CD14-positive monocyte (primary cell): ENCODE results near the gene ICAM5. TPM values are rescaled to one million over a fixed set of nuclear protein-coding genes. Genes with fewer than 3 reads are reported as not detected.

Source experiments
- DNase-seq, 3 donors: peaks; one replicate each; pipeline ENCODE4 v3.0.0-alpha.2; 2011 to 2022
- H2AFZ ChIP-seq: 2 replicates; pipeline ENCODE4 v1.6.0; 2012; ENCODE audit warnings: mild to moderate bottlenecking, low read depth, low read length, inconsistent platforms; ENCODE audit not compliant: insufficient read depth, poor library complexity, severe bottlenecking
- H3K27ac ChIP-seq, 2 donors: 1 replicate in 1 of 2; 2 replicates in 1 of 2; pipeline ENCODE4 v1.5.1; 2012 to 2013; ENCODE audit warnings: low read length in 2 of 2, control low read depth in 1 of 2, inconsistent platforms in 1 of 2, low read depth in 1 of 2, mild to moderate bottlenecking in 1 of 2
- H3K27me3 ChIP-seq, 2 donors: one replicate each; pipeline versions ENCODE4 v1.6.0 to v1.6.1; 2011 to 2013; ENCODE audit warnings: low read length in 2 of 2; ENCODE audit not compliant: control insufficient read depth in 2 of 2, insufficient read depth in 2 of 2
- H3K36me3 ChIP-seq, 2 donors: replicated peaks in 1 of 2; 1 replicate in 1 of 2; 2 replicates in 1 of 2; pipeline versions ENCODE4 v1.5.1 to v1.6.1; 2012 to 2013; ENCODE audit warnings: low read length in 2 of 2, control low read depth in 1 of 2, inconsistent platforms in 1 of 2, mild to moderate bottlenecking in 1 of 2; ENCODE audit not compliant: insufficient read depth in 2 of 2, control insufficient read depth in 1 of 2
- H3K4me1 ChIP-seq, 2 donors: 1 replicate in 1 of 2; 2 replicates in 1 of 2; pipeline versions ENCODE4 v1.5.1 to v1.6.1; 2012 to 2013; ENCODE audit warnings: low read length in 2 of 2, control low read depth in 1 of 2, inconsistent platforms in 1 of 2, mild to moderate bottlenecking in 1 of 2, moderate library complexity in 1 of 2; ENCODE audit not compliant: insufficient read depth in 2 of 2, control insufficient read depth in 1 of 2
- H3K4me2 ChIP-seq: replicated peaks from 2 replicates; pipeline ENCODE3; 2012; ENCODE audit warnings: low read length, moderate library complexity, mild to moderate bottlenecking; ENCODE audit not compliant: poor library complexity, severe bottlenecking; ENCODE audit errors: extremely low read depth
- H3K4me3 ChIP-seq, 3 experiments: fragments of 200-600 bp in 1 of 3; sonication (generic) in 1 of 3; replicated peaks in 1 of 3; 1 replicate in 2 of 3; 2 replicates in 1 of 3; pipeline ENCODE4 v1.5.1; 2011 to 2013; ENCODE audit warnings: low read length in 3 of 3, mild to moderate bottlenecking in 3 of 3, control low read depth in 2 of 3, low read depth in 2 of 3, inconsistent platforms in 1 of 3, moderate library complexity in 1 of 3
- H3K79me2 ChIP-seq: 2 replicates; pipeline ENCODE4 v1.6.0; 2012; ENCODE audit warnings: mild to moderate bottlenecking, control low read depth, inconsistent platforms, low read length, moderate library complexity; ENCODE audit not compliant: insufficient read depth
- H3K9ac ChIP-seq: 2 replicates; pipeline ENCODE4 v1.6.0; 2017; ENCODE audit warnings: low read length, mild to moderate bottlenecking; ENCODE audit not compliant: insufficient read depth, poor library complexity, severe bottlenecking
- H3K9me3 ChIP-seq, 2 donors: replicated peaks in 1 of 2; 1 replicate in 1 of 2; 2 replicates in 1 of 2; pipeline versions ENCODE4 v1.5.1 to v1.6.1; 2012 to 2013; ENCODE audit warnings: low read length in 2 of 2, control low read depth in 1 of 2; ENCODE audit not compliant: control insufficient read depth in 1 of 2, insufficient read depth in 1 of 2
- H4K20me1 ChIP-seq: 2 replicates; pipeline ENCODE4 v1.6.0; 2012; ENCODE audit warnings: mild to moderate bottlenecking, low read length, control low read depth, moderate library complexity; ENCODE audit not compliant: insufficient read depth
- H3K27ac Mint-ChIP-seq, 7 donors: one replicate each; pipeline ENCODE4 v1.8.0; 2020; ENCODE audit warnings: mild to moderate bottlenecking in 7 of 7, mixed read lengths in 7 of 7, moderate library complexity in 6 of 7, inconsistent platforms in 2 of 7
- H3K27me3 Mint-ChIP-seq, 3 donors: one replicate each; pipeline ENCODE4 v1.8.0; 2021 to 2022; ENCODE audit warnings: low read depth in 3 of 3, mild to moderate bottlenecking in 3 of 3, mixed read lengths in 3 of 3, moderate library complexity in 3 of 3, inconsistent platforms in 1 of 3
- H3K36me3 Mint-ChIP-seq, 2 donors: one replicate each; pipeline ENCODE4 v1.8.0; 2020; ENCODE audit warnings: mixed read lengths in 2 of 2, inconsistent platforms in 1 of 2, mild to moderate bottlenecking in 1 of 2
- H3K4me1 Mint-ChIP-seq: one replicate; pipeline ENCODE4 v1.8.0; 2020; ENCODE audit warnings: mild to moderate bottlenecking, mixed read lengths
- H3K4me3 Mint-ChIP-seq, 2 donors: one replicate each; pipeline ENCODE4 v1.8.0; 2020; ENCODE audit warnings: mild to moderate bottlenecking in 2 of 2, mixed read lengths in 2 of 2, moderate library complexity in 1 of 2
- H3K9me3 Mint-ChIP-seq, 7 donors: one replicate each; pipeline ENCODE4 v1.8.0; 2020 to 2022; ENCODE audit warnings: mixed read lengths in 7 of 7, mild to moderate bottlenecking in 6 of 7, moderate library complexity in 6 of 7, inconsistent platforms in 2 of 7
- WGBS: methylation state at CpG from one replicate; pipeline ENCODE4 v1.1.5; 2013; ENCODE audit warnings: missing lambda C conversion rate; ENCODE audit not compliant: insufficient coverage; 5-methylcytosine and 5-hydroxymethylcytosine counted together
- intact Hi-C, 2 donors: fragments of 100-400 bp; cut with micrococcal nuclease; formaldehyde crosslinking; loops; one replicate each; pipeline versions ENCODE4 v1.15.0 to v1.15.1; 2023
- polyA plus RNA-seq, 3 donors: library from polyadenylated mRNA; depleted of rRNA in 1 of 3; unstranded in 2 of 3; stranded (reverse) in 1 of 3; fragments of 300-500 nt in 2 of 3; fragments of >200 nt in 1 of 3; fragmentation: Illumina TruSeq in 2 of 3; gene quantifications; 1 replicate in 2 of 3; 2 replicates in 1 of 3; pipeline ENCODE4 v1.2.3, GENCODE V29; 2012 to 2021
- TF ChIP-seq, protein P1 (sequence below): fragments of 200-600 bp; IDR thresholded peaks from one replicate; pipeline ENCODE4 v1.8.0; 2022; ENCODE audit warnings: antibody characterized with exemption, mild to moderate bottlenecking

The ICAM5 gene
- polyA plus RNA-seq, 3 donors = 0.21 to 2.1 TPM; not detected in 1

DNA sequence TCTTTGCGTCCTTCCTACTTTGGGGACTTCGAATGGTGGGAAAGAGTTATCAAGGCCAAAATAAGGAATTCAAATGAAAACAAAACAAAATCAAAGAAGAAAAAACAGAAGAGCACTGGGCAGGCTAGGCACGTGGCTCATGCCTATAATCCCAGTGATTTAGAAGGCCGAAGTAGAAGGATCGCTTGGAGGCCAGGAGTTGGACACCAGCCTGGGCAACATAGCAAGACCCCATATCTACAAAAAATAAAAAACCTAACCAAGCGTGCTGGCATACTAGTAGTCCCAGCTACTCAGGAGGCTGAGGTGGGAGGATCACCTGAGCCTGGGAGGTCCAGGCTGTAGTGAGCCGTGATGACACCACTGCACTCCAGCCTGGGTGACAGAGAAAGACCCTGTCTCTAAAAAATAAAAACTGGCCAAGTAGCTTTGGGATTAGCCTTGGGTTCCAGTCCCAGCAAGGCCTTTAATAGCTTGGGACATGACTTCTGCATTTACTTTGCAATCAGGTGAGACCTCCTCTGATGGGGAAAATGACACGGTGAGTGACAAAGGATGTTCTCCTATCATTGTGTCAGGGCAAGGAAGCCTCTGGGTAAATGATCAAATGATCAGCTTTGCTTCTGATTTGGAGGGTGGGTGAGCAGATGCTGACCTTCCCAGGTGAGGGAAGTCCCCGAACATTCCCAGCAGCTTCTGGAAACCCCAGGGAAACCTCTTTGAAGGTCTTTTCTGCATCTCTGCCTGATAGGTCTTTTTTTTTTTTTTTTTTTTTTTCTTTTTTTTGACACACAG is 11.8 kb upstream of the ICAM5 start:
- H3K4me1 Mint-ChIP-seq = peaks cover 30% of the 10 kb centered on the region
- Histone ChIP-seq H3K27me3 (no peaks in the 10 kb centered on the region), H3K36me3 (peaks cover 60 to 88% of the 10 kb centered on the region in 2 donors), H3K9me3 (no peaks in the 10 kb centered on the region), H2AFZ (no peak overlapping the region), H3K9ac (no peak overlapping the region), H3K27ac (no peak overlapping the region), H4K20me1 (peaks cover 99% of the 10 kb centered on the region), H3K79me2 (peaks cover 18% of the 10 kb centered on the region), H3K4me2 (no peak overlapping the region), H3K4me3 (no peak overlapping the region), H3K4me1 (peaks cover 3 to 32% of the 10 kb centered on the region in 2 donors)
- H3K4me3 Mint-ChIP-seq = no peak overlapping the region
- DNase-seq = no peak
- intact Hi-C loops = no loop called here
- TF ChIP-seq, protein P1, sequence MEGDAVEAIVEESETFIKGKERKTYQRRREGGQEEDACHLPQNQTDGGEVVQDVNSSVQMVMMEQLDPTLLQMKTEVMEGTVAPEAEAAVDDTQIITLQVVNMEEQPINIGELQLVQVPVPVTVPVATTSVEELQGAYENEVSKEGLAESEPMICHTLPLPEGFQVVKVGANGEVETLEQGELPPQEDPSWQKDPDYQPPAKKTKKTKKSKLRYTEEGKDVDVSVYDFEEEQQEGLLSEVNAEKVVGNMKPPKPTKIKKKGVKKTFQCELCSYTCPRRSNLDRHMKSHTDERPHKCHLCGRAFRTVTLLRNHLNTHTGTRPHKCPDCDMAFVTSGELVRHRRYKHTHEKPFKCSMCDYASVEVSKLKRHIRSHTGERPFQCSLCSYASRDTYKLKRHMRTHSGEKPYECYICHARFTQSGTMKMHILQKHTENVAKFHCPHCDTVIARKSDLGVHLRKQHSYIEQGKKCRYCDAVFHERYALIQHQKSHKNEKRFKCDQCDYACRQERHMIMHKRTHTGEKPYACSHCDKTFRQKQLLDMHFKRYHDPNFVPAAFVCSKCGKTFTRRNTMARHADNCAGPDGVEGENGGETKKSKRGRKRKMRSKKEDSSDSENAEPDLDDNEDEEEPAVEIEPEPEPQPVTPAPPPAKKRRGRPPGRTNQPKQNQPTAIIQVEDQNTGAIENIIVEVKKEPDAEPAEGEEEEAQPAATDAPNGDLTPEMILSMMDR = no peak
- H3K36me3 Mint-ChIP-seq = peaks cover 65 to 100% of the 10 kb centered on the region in 2 donors
- 100% methylated on average over 4 of the region's 9 CpGs for WGBS
- H3K9me3 Mint-ChIP-seq = peaks cover 0 to 2% (median 0%) of the 10 kb centered on the region in 7 donors
- H3K27me3 Mint-ChIP-seq = peaks cover 0 to 2% (median 1%) of the 10 kb centered on the region in 3 donors
- no peak overlapping the region for H3K27ac Mint-ChIP-seq

DNA sequence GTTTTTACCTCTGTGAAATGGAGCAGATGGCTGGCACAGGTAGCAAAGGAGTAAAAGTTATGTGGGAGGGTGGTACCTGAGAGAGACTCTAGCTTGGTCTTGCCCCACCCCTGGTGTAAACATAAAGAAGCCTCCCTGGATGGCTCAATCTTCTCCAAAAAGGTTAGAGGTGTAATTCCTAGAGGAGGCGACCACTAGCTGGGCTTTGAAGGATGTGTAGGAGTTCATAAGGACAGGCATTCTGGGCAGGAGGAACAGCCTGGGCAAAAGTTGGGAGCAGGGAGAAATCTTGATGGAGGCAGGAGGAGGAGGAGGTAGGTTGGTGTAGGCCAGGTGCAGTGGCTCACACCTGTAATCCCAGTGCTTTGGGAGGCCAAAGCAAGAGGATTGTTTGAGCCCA is 10.8 kb upstream of the ICAM5 start:
- no peak overlapping the region for H3K27ac Mint-ChIP-seq
- H4K20me1 ChIP-seq = peaks cover 99% of the 10 kb centered on the region
- H3K4me3 ChIP-seq = no peak overlapping the region
- H3K36me3 ChIP-seq = peaks cover 69 to 95% of the 10 kb centered on the region in 2 donors
- TF ChIP-seq, protein P1 = no peak
- WGBS = 100% methylated on average over 1 of the region's 1 CpG
- DNase-seq = no peak
- H3K9ac ChIP-seq = no peak overlapping the region
- H3K4me2 ChIP-seq = no peak overlapping the region
- intact Hi-C loops = no loop called here
- H3K4me1 Mint-ChIP-seq = peaks cover 24% of the 10 kb centered on the region
- H3K9me3 Mint-ChIP-seq = peaks cover 0 to 2% (median 0%) of the 10 kb centered on the region in 7 donors
- peaks cover 10% of the 10 kb centered on the region for H3K79me2 ChIP-seq
- peaks cover 0 to 2% (median 1%) of the 10 kb centered on the region in 3 donors for H3K27me3 Mint-ChIP-seq
- H3K36me3 Mint-ChIP-seq = peaks cover 73 to 100% of the 10 kb centered on the region in 2 donors
- H3K27ac ChIP-seq = no peak overlapping the region
- peaks cover 0 to 22% of the 10 kb centered on the region in 2 donors for H3K4me1 ChIP-seq
- H3K9me3 ChIP-seq = no peaks in the 10 kb centered on the region
- H3K4me3 Mint-ChIP-seq = no peak overlapping the region
- no peaks in the 10 kb centered on the region for H3K27me3 ChIP-seq
- no peak overlapping the region for H2AFZ ChIP-seq
